Esophagus squamous epithelium (tissue), 4 donors: ENCODE measurements around the gene STEAP3.

Experiments used
- CTCF ChIP-seq, 6 experiments: fragments of 450-650 bp in 4 of 6; fragments of 200-600 bp in 2 of 6; sonication (generic) in 2 of 6; IDR thresholded peaks; one replicate each; pipeline ENCODE4 v1.5.1; 2016 to 2019; ENCODE audit warnings: antibody characterized with exemption in 6 of 6, mild to moderate bottlenecking in 4 of 6, moderate library complexity in 4 of 6
- POLR2A ChIP-seq, 4 donors: fragments of 450-650 bp; IDR thresholded peaks; one replicate each; pipeline ENCODE4 v1.6.1; 2017; ENCODE audit warnings: antibody characterized with exemption in 4 of 4, mild to moderate bottlenecking in 4 of 4, moderate library complexity in 3 of 4

- TF ChIP-seq CTCF (IDR thresholded peaks at IDR 0.05) (no peak), POLR2A (IDR thresholded peaks at IDR 0.05) (no peak)
Measured at GRCh38 chr2:119204525-119204924, 19.1 kb upstream of the STEAP3 start.
